Esophagus muscularis mucosa (tissue), 4 donors: ENCODE measurements around the gene CR2.

ENCODE experiments used
- CTCF ChIP-seq, 3 experiments: fragments of 200-600 bp in 2 of 3; fragments of 450-650 bp in 1 of 3; sonication (generic) in 2 of 3; IDR thresholded peaks; one replicate each; pipeline ENCODE4 v1.5.1; 2017 to 2019; ENCODE audit warnings: antibody characterized with exemption in 3 of 3, mild to moderate bottlenecking in 2 of 3, moderate library complexity in 1 of 3
- EP300 ChIP-seq: sonication (generic); formaldehyde crosslinking; IDR thresholded peaks from one replicate; pipeline ENCODE4 v1.6.1; 2017; ENCODE audit warnings: antibody characterized with exemption
- POLR2A ChIP-seq: fragments of 450-650 bp; IDR thresholded peaks from one replicate; pipeline ENCODE4 v1.6.1; 2017; ENCODE audit warnings: antibody characterized with exemption, moderate library complexity, mild to moderate bottlenecking, low read depth
- POLR2AphosphoS5 ChIP-seq, 2 donors: sonication (generic); formaldehyde crosslinking; IDR thresholded peaks; one replicate each; pipeline ENCODE4 v1.6.1; 2017; ENCODE audit warnings: antibody characterized with exemption in 2 of 2

DNA sequence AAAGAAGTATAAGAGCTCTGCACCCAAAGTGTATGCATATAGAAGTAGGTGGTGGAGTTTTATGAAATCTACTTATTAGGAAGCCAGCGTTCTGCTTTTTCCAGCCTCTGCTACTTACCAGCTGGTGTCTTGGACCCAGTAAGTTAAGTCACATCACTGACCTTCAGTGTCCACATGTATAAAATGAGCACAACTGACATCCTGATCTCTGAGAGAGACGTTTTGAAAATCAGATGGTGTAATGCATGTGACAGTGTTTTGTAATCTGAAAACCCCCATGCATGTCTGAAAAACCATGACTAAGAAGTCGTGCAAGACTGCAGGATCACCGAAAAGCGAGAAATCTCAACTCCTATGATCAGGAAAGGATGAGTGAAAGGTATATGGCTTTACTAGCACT, 43.8 kb downstream of the CR2 start:
- no peak for TF ChIP-seq POLR2A
- no peak for TF ChIP-seq CTCF (IDR thresholded peaks at IDR 0.05)
- no peak for TF ChIP-seq POLR2AphosphoS5 (IDR thresholded peaks at IDR 0.05)
- TF ChIP-seq EP300 = no peak
